Pancreas (tissue), 10 donors: ENCODE measurements around the gene MYL12A. TPM values are rescaled to one million over a fixed set of nuclear protein-coding genes. Genes with fewer than 3 reads are reported as not detected.
A peak's percentile ranks its signal among the peaks of the same experiment; 100 is the strongest.

Experiments
- ATAC-seq, 4 donors: fragments of 200-7000 bp; cut with Tn5 transposase; one replicate each; pipeline versions ENCODE4 v1.8.0 to v1.9.1; 2020; ENCODE audit warnings: mild to moderate bottlenecking in 4 of 4, moderate library complexity in 4 of 4
- DNase-seq, 6 donors: peaks; one replicate each; pipeline ENCODE4 v3.0.0-alpha.2; 2020
- FAIRE-seq: peaks from 2 replicates; lab custom pipeline; 2012; peaks lifted over from hg19 to GRCh38; lab: Jason Lieb, UNC
- H3K27ac ChIP-seq, 4 donors: fragments of 200-600 bp; sonication (generic); 1 replicate in 3 of 4; 2 replicates in 1 of 4; pipeline versions ENCODE4 v1.5.0 to v1.8.0; 2020
- H3K27me3 ChIP-seq, 4 donors: fragments of 200-600 bp; one replicate each; pipeline ENCODE4 v1.8.0; 2021
- H3K36me3 ChIP-seq, 3 donors: fragments of 200-600 bp; sonication (generic) in 1 of 3; one replicate each; pipeline versions ENCODE4 v1.5.0 to v1.8.0; 2020 to 2021
- H3K4me1 ChIP-seq, 3 donors: fragments of 200-600 bp; one replicate each; pipeline ENCODE4 v1.8.0; 2021
- H3K4me3 ChIP-seq, 4 donors: fragments of 200-600 bp; sonication (generic) in 2 of 4; one replicate each; pipeline versions ENCODE4 v1.5.0 to v1.8.0; 2020 to 2021
- H3K9me3 ChIP-seq, 4 donors: fragments of 200-600 bp; one replicate each; pipeline ENCODE4 v1.8.0; 2021
- CTCF ChIP-seq, 4 donors: fragments of 200-600 bp; sonication (generic) in 3 of 4; IDR thresholded peaks; one replicate each; pipeline versions ENCODE4 v1.5.0 to v1.8.0; 2021; ENCODE audit warnings: antibody characterized with exemption in 4 of 4
- WGBS, 2 donors: extraction: QIAGEN DNeasy Blood & Tissue Kit; methylation state at CpG; one replicate each; pipeline ENCODE4 v1.1.7; 2013; 5-methylcytosine and 5-hydroxymethylcytosine counted together
- intact Hi-C, 3 donors: fragments of 100-400 bp; cut with DNase I; formaldehyde crosslinking; loops; one replicate each; pipeline versions ENCODE4 v1.11.1 to v1.14.2; 2022
- polyA plus RNA-seq, 2 donors: library from polyadenylated mRNA; stranded (reverse); fragments of 200-250 nt; gene quantifications; one replicate each; pipeline ENCODE4 v1.2.3, GENCODE V29; 2013
- total RNA-seq, 6 donors: library from RNA; stranded (reverse); fragmentation: NEBNext Ultra II Directional in 4 of 6; extraction: Animal tissue kit (Norgen Biotek cat#: 25700) in 4 of 6; gene quantifications; one replicate each; pipeline versions ENCODE4 v1.2.1 to v1.2.4, GENCODE V29; 2021 to 2023
- donor health status: healthy with polysubstance abuse.
- donor health status: DM: no; HTN: no; CAD: no; lungs with moderate emphysema.
- donor health status: DM: no; HTN: no; CAD: no.
- donor health status: control.
- donor health status: control.
- donor health status: Bipolar disorder and iron deficiency.
- donor health status: DM: yes; HTN: yes; CAD: no.
- donor health status: DM: no; HTN: no; CAD: no.
- donor health status: DM: no; HTN: no; CAD: no.
- donor health status: DM: yes; HTN: yes; CAD: no.

MYL12A gene
- total and polyA plus RNA-seq, 8 donors, result 89.6 to 203 (median 116) TPM

- FAIRE-seq (peak; percentile 26), ATAC-seq (peak; percentile 81 to 96 (median 92))
- peak in 3 of 4 donors; percentile 30 to 44 (median 30) for TF ChIP-seq CTCF (IDR thresholded peaks at IDR 0.05)
These were observed 49.7 kb downstream of the MYL12A start for GRCh38 chr18:3297025-3297984.

GRCh38 chr18:3304832-3305231 is 57.2 kb downstream of the MYL12A start:
- no peaks in the 10 kb centered on the region for H3K27me3 ChIP-seq
- FAIRE-seq (no peak), DNase-seq (no peak), ATAC-seq (no peak)
- no peak overlapping the region for H3K27ac ChIP-seq
- no peak overlapping the region for H3K4me3 ChIP-seq
- WGBS, 2 donors, result 78 to 100% methylated on average over 1 of the region's 1 CpG
- no peak for TF ChIP-seq CTCF (IDR thresholded peaks at IDR 0.05)
- H3K9me3 ChIP-seq, result no peaks in the 10 kb centered on the region
- intact Hi-C loops, result no loop called here
- no peaks in the 10 kb centered on the region for H3K4me1 ChIP-seq
- H3K36me3 ChIP-seq, result no peaks in the 10 kb centered on the region

More at GRCh38 chr18:3297025-3297984, 49.7 kb downstream of the MYL12A start:
- H3K27me3 ChIP-seq, result no peaks in the 10 kb centered on the region
- H3K4me3 ChIP-seq, result peak overlapping the region; percentile 55 to 86 (median 58)
- 15 to 21% methylated on average over 16 to 18 of the region's 18 CpGs for WGBS, 2 donors
- intact Hi-C loops, result loop anchor here in 1 of 3 donors (10.0 kb wide), 1 partner anchor 297 kb away; no protein-coding TSS in a partner anchor
- peaks cover 0 to 3% (median 0%) of the 10 kb centered on the region in 4 donors for H3K9me3 ChIP-seq
- H3K4me1 ChIP-seq, result peaks cover 0 to 5% (median 0%) of the 10 kb centered on the region in 3 donors
- DNase-seq, result peak; percentile 91 to 98 (median 96)
- peak overlapping the region; percentile 65 to 88 (median 72) for H3K27ac ChIP-seq
- no peaks in the 10 kb centered on the region for H3K36me3 ChIP-seq

- FAIRE-seq, result no peak
- Histone ChIP-seq H3K27me3 (no peaks in the 10 kb centered on the region), H3K4me3 (no peak overlapping the region), H3K27ac (no peak overlapping the region), H3K9me3 (no peaks in the 10 kb centered on the region), H3K4me1 (no peaks in the 10 kb centered on the region), H3K36me3 (no peaks in the 10 kb centered on the region)
- no peak for DNase-seq
- WGBS, 2 donors, result 78 to 82% methylated on average over 7 of the region's 7 CpGs
- TF ChIP-seq CTCF (IDR thresholded peaks at IDR 0.05), result no peak
- intact Hi-C loops, result no loop called here
- peak in 3 of 4 donors; percentile 34 to 71 (median 38) for ATAC-seq
These were observed 57.8 kb downstream of the MYL12A start for GRCh38 chr18:3305354-3305762.

Other genes with a start within 250 kb of the MYL12A start
- 10 to 100 TPM in 5 of 6 donors, 1 to 10 TPM in 1; 9.9 to 23.0 (median 13.7) TPM for gene LPIN2, start 234.7 kb upstream of the MYL12A start, total RNA-seq
- 1 to 10 TPM; 5.1 to 8.2 TPM for gene LPIN2, start 234.7 kb upstream of the MYL12A start, polyA plus RNA-seq
- 10 to 100 TPM in 4 of 6 donors, 1 to 10 TPM in 2; 4.7 to 16.8 (median 12.1) TPM for gene MYOM1, start 27.8 kb upstream of the MYL12A start, total RNA-seq
- gene MYOM1, start 27.8 kb upstream of the MYL12A start, polyA plus RNA-seq, result 10 to 100 TPM; 14.3 to 18.2 TPM
- gene MYL12B, start 14.3 kb downstream of the MYL12A start, total RNA-seq, result 100 to 1,000 TPM in 2 of 6 donors, 10 to 100 TPM in 4; 63.0 to 195 (median 82.7) TPM
- gene MYL12B, start 14.3 kb downstream of the MYL12A start, polyA plus RNA-seq, result 100 to 1,000 TPM; 198 to 208 TPM
- gene TGIF1, start 202.4 kb downstream of the MYL12A start, total RNA-seq, result 10 to 100 TPM; 12.8 to 40.7 (median 19.9) TPM
- gene TGIF1, start 202.4 kb downstream of the MYL12A start, polyA plus RNA-seq, result 10 to 100 TPM; 16.1 to 19.0 TPM